GM18511 (cell line): ENCODE results near the gene BICD1.

Source experiments
- ATAC-seq: cut with Tn5 transposase; IDR thresholded peaks from one replicate; pipeline ENCODE4 v1.9.1; 2021; ENCODE audit warnings: mild to moderate bottlenecking, moderate library complexity; ENCODE audit not compliant: unreplicated experiment

BICD1 gene

DNA sequence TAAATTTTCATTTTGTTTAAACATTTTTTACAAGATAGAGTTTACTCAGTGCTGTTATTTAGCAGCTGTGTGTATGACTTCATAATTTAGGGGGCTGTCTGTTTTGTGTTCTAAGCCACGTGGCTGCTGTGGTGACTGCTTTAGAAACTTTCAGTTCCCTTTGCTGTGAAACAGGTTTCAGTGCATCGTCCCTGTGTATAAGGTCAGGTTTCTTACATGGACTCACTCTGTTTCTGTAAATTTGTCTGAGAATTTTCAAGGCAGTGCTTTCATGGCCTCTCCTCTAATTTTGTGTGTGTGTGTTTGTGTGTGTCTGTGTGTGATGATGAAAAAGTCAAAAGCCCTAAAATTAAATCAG lies 32.4 kb downstream of the BICD1 start:
- ATAC-seq = peak; percentile 85

GRCh38 chr12:32140877-32141276 lies 34.2 kb downstream of the BICD1 start:
- no peak for ATAC-seq

- no peak for ATAC-seq
Measured at GRCh38 chr12:32145096-32145495, 38.4 kb downstream of the BICD1 start.

- peak; percentile 84 for ATAC-seq
Measured at GRCh38 chr12:32146074-32146873, 39.6 kb downstream of the BICD1 start.

DNA sequence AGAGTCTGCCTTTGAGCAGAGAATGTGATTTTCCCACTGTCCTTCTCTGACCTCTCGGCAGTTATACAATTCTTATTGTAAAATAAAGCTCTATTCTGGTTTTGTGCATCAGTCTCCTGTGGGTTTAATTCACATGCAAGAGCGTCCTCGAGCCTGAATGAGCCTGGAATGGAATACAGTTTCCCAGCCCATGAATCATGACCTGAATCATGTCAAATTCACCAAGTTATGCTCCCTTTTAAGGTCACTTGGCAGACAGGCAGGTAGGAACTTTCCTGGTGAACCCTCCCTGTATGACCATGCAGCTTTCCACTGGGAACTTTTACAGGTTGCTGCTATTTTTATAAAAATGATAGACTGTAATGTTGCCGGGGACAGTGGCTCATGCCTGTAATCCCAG lies 41.7 kb downstream of the BICD1 start:
- no peak for ATAC-seq

- ATAC-seq = no peak
Measured at GRCh38 chr12:32149489-32149888, 42.8 kb downstream of the BICD1 start.

DNA sequence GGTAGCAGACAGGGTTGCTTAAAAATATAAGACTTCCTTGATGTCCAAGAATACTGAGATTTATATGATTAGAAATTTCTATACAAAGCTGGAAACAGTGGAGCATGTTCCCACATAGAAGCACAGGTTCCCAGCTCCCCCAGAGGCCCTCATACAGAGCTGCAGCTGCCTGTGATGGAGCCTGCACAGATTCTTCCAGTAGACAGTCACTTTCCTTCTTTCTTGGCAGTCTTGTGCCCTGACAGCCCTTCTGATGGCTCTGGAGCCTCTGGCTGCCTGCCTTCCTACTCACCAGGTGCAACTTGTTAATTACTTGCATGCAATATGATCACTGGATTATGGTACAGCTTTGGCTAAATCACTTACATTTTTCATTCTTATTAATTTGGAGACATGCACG lies 44.4 kb downstream of the BICD1 start:
- no peak for ATAC-seq

DNA sequence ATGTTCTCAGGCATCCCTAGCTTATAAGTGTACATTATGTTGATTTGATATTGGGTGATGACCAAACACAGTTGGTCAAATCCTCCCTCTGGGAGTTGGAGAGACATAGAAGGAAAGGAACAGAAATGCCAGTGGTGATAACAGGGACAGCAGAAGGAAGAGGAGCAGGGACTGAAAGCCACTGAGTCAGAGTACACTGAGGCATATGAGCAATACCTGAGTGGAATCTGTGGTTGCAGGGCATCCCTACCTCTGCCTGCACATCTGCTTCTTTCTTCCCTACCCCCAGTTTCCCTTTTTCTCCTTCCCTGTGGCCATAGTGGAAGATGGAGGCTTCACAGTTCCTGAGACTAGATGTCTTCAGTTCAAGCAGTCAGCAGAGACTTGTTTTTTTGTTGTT lies 44.9 kb downstream of the BICD1 start:
- ATAC-seq = no peak

DNA sequence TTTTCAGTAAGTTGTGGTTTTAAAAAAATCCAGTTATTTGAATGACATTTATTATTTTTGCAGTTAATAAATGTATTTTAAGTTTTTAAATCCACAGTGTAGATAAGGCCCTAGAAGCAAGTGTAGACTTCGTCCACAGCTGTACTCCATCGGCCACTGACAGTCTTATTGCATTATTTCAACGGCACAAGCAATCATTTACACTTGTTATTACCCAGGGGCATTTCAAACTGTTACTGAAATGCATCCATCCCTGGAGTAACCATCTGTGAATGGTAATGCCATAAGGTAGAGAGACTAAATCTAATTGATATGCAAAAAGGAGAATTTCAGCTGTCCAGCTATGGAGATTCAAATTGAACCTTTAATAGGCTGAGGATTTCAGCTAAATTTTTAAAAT lies 48.4 kb downstream of the BICD1 start:
- no peak for ATAC-seq

DNA sequence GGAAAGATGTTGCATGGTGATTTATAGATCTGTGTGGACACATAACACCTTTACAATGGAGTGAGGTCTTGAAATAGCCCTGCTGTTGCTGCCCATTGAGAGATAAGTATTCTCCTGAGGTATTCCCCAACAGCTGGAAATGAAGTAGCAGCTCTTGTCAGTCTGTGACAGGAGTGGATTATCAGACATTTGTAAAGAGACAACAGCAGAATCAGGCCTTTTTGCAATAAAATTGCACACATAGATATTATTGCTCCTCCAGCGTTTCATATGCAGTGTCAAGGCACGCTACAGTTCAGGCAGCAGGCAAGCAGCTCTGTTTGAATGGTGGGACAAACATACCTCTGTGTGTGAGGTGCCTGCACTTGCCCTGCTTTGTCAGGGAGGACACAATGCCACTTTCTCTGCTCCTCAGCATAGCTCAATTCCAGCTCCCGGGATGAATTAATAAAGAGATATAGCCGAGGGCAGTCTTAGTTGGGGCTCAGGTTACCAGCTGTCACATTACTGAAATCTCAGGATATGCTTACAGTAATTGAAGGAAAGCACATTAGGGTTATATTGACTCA lies 49.4 kb downstream of the BICD1 start:
- ATAC-seq = no peak

GRCh38 chr12:32158525-32158924 lies 51.9 kb downstream of the BICD1 start:
- no peak for ATAC-seq

DNA sequence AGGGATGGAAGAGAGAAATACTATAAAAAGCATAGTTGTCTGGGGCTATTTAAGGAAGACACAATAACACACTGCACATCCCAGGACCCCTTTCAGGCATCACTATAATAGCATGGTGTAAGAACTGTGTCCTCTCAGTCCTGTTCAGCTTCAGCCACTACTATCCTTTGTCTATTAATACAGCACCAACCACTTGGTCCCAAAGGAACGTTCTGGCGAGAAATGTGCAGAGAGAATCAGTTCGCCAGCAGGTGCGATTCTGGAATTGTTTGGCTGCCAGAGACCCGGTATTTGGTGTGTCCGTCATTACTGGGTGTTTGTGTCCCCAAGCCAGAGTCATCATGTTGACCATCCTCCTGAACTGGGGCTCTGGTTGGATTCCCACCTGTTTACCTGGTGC lies 52.7 kb downstream of the BICD1 start:
- no peak for ATAC-seq

DNA sequence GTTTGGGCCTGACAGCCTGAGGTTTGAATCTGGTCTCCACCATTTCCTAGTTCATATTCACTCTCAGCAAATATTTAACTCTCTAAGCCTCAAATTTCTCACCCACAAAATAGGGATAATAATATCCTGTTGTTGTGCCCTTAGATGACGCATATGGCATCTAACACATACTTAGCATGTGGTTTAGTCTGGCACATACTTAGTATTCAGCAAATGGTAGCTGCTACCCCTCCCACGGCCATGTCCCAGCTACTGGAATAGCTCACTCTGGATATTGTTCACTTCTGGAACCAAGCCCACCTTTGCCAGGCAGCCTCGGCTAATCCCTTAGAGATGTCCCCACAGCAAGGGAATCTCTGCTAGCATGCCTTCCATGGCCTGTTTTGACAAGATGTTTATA lies 53.3 kb downstream of the BICD1 start:
- no peak for ATAC-seq

DNA sequence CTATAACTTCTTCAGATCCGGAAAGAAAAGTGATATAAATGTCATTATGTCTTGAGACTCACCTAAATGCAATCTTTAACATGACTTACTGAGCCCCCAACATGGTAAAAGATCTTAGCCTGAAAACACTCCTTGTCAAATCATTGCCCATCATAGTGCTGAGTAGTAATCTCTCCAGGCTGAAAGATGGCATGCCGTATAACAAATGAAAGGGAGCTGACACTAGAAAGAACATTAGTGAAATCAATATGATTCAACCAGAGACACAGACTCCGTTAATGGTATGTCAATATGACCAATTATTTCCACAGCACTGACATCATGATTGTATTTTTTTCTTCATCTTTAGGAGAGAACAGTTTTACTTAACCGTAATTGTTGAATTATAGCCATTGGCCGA lies 54.4 kb downstream of the BICD1 start:
- ATAC-seq = no peak

DNA sequence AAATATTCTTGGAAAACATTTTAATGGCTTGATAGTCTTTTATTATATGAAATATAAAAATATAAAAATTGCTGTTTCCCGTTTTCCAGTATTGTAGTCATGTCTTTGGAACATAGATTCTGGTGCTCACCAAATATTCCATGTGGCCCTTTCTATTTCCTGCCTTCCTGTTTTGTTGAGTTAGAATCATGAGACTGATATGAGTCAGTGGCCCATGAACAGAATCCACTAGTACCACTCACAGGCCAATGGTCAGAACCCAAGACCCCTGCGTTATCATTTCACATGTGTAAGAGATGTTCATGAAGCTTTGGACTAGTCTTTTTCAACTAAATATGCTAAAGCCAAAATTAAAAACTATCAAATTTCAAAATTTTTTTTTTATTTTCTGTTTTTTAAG lies 56.9 kb downstream of the BICD1 start:
- ATAC-seq = no peak

DNA sequence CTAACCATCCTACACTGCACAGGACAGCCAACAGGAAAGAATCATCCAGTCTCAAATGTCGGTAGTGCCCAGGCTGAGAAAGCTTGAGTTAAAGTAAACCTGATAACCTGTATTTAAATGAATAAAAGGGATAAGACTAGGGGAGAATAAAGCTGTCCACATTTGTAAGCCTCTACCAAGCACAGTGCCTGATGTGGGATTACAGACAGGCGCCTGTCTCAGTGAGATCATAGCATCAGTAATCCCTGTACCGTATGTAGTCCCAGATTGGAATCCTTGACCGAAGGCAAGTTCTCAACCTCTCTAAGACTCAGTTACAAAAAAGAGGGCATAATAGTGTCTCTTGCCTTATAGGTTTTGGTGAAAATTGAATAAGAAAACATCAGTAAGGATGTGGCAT lies 59.9 kb downstream of the BICD1 start:
- no peak for ATAC-seq

DNA sequence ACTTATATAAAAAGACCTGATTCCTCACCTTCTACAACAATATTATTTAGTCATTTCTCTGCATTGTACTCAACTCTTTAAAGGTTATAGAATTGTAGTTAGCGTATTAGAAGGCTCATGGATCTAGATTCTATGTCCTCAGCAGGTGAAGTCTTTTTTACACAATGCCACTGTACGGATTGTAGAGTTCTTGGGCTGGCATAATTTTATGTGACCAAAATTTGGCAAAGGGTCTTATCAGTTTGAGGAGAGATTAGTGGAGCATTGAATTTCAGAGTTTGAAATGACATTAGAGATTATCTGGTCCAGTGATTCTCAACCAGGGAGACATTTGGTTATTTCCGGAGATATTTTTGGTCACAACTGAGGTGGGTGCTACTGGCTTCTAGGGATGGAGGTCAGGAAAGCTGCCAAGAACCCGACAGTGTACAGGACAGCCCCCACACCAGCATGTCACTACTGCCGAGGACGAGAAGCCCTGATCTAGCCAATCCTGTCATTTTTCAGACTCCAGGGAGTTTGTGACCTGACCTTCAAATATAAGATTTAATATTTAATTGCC lies 63.9 kb downstream of the BICD1 start:
- no peak for ATAC-seq

- ATAC-seq = no peak
Measured at GRCh38 chr12:32171211-32171610, 64.6 kb downstream of the BICD1 start.

DNA sequence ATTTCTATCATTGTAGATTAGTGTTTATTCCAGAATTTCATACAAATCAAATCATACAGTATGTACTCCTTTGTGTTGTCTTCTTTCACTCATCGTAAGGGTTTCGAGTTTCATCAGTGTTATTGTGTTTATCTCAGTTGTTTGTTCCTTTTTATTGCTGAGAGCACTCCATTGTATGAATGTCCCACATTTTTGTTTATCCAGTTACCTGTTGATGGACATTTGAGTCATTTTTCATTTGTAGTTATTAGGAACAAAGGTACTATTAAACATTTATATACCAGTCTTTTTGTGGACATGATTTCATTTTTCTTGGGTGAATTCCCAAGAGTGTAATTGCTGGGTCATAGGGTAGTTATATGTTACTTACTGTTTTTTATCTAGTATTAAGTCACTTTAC lies 70.0 kb downstream of the BICD1 start:
- ATAC-seq = no peak

- ATAC-seq = no peak
Measured at GRCh38 chr12:32178341-32179010, 71.8 kb downstream of the BICD1 start.

DNA sequence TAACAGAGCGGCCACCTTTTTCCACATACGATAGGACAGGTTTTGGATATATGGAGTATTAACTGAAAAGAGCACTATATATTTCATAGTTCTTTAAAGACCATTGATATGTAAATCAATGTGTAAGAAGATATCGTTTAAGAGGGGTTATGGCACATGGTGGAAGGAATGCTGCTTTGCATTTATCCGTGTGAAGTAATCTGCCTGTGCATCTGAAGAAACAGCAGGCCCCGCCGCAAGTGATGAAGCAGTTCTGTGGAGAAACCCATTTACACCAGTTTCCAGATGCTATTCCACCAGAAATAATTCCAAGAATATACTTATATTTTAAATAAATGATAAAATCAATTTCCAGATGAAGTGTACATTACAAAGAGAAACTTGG lies 72.4 kb downstream of the BICD1 start:
- no peak for ATAC-seq
